Activated B cell treated with CpG ODN at 0.5 μM for 24 hours (primary cell): ENCODE results near the gene EPHA1. TPM values are rescaled to one million over a fixed set of nuclear protein-coding genes. Genes with fewer than 3 reads are reported as not detected.

Experiments used
- ATAC-seq: fragments of 200-7000 bp; cut with Tn5 transposase; one replicate; pipeline ENCODE4 v1.10.0; 2021; ENCODE audit warnings: low read depth, mild to moderate bottlenecking, moderate library complexity
- CTCF ChIA-PET: fragments of 350-600 bp; sonication (Branson Sonifier 250); formaldehyde crosslinking; loops from one replicate; lab custom pipeline; 2021; ENCODE audit warnings: antibody characterized with exemption; lab: Charles Lee
- POLR2A ChIA-PET: fragments of 350-600 bp; sonication (Branson Sonifier 250); formaldehyde crosslinking; loops from one replicate; lab custom pipeline; 2021; ENCODE audit warnings: antibody characterized with exemption; lab: Charles Lee
- DNase-seq: peaks from one replicate; pipeline ENCODE4 v3.0.0; 2022
- H3K27ac Mint-ChIP-seq: one replicate; pipeline ENCODE4 v1.8.0; 2020; ENCODE audit warnings: mixed read lengths
- H3K27me3 Mint-ChIP-seq: one replicate; pipeline ENCODE4 v1.8.0; 2021; ENCODE audit warnings: mixed read lengths
- H3K36me3 Mint-ChIP-seq: one replicate; pipeline ENCODE4 v1.8.0; 2021; ENCODE audit warnings: low read depth, mixed read lengths
- H3K4me1 Mint-ChIP-seq: one replicate; pipeline ENCODE4 v1.8.0; 2021; ENCODE audit warnings: mixed read lengths
- H3K4me3 Mint-ChIP-seq: one replicate; pipeline ENCODE4 v1.8.0; 2020; ENCODE audit warnings: mild to moderate bottlenecking, mixed read lengths
- H3K9me3 Mint-ChIP-seq: one replicate; pipeline ENCODE4 v1.8.0; 2020; ENCODE audit warnings: mixed read lengths
- CTCF ChIP-seq: fragments of 200-600 bp; IDR thresholded peaks from one replicate; pipeline ENCODE4 v1.8.0; 2022; ENCODE audit warnings: antibody characterized with exemption, mild to moderate bottlenecking
- intact Hi-C: fragments of 100-400 bp; cut with micrococcal nuclease; formaldehyde crosslinking; loops from one replicate; pipeline ENCODE4 v1.15.1; 2024
- total RNA-seq: library from RNA; stranded (reverse); gene quantifications from 2 replicates; pipeline ENCODE4 v1.2.3, GENCODE V29; 2022

The EPHA1 gene
- total RNA-seq, 1 donor from 2014 or later: not detected

GRCh38 chr7:143454091-143454680, 45.5 kb upstream of the EPHA1 start:
- H3K4me3 Mint-ChIP-seq: no peak overlapping the region
- peaks cover 6% of the 10 kb centered on the region for H3K27me3 Mint-ChIP-seq
- H3K36me3 Mint-ChIP-seq: no peaks in the 10 kb centered on the region
- TF ChIP-seq CTCF: no peak
- intact Hi-C loops: no loop called here
- ChIA-PET POLR2A (no interaction called here), CTCF (no interaction called here)
- H3K27ac Mint-ChIP-seq: no peak overlapping the region
- DNase-seq: no peak
- ATAC-seq: no peak
- H3K9me3 Mint-ChIP-seq: no peaks in the 10 kb centered on the region
- no peaks in the 10 kb centered on the region for H3K4me1 Mint-ChIP-seq

GRCh38 chr7:143452495-143452894, 43.8 kb upstream of the EPHA1 start:
- no peaks in the 10 kb centered on the region for H3K9me3 Mint-ChIP-seq
- intact Hi-C loops: no loop called here
- no peak for ATAC-seq
- no peak for DNase-seq
- no peaks in the 10 kb centered on the region for H3K36me3 Mint-ChIP-seq
- H3K4me1 Mint-ChIP-seq: no peaks in the 10 kb centered on the region
- no peak overlapping the region for H3K4me3 Mint-ChIP-seq
- POLR2A ChIA-PET: no interaction called here
- no peak overlapping the region for H3K27ac Mint-ChIP-seq
- TF ChIP-seq CTCF: no peak
- H3K27me3 Mint-ChIP-seq: peaks cover 7% of the 10 kb centered on the region
- CTCF ChIA-PET: no interaction called here

- ATAC-seq (no peak), DNase-seq (no peak)
- no peak for TF ChIP-seq CTCF
- POLR2A ChIA-PET: no interaction called here
- intact Hi-C loops: no loop called here
- Mint-ChIP-seq H3K9me3 (no peaks in the 10 kb centered on the region), H3K4me3 (no peak overlapping the region), H3K4me1 (no peaks in the 10 kb centered on the region), H3K36me3 (no peaks in the 10 kb centered on the region), H3K27ac (no peak overlapping the region), H3K27me3 (peaks cover 6% of the 10 kb centered on the region)
- CTCF ChIA-PET: no interaction called here
Measured at GRCh38 chr7:143451746-143452145, 43.1 kb upstream of the EPHA1 start.

GRCh38 chr7:143451122-143451521, 42.5 kb upstream of the EPHA1 start:
- no peak overlapping the region for H3K4me3 Mint-ChIP-seq
- H3K4me1 Mint-ChIP-seq: no peaks in the 10 kb centered on the region
- H3K27ac Mint-ChIP-seq: no peak overlapping the region
- H3K36me3 Mint-ChIP-seq: no peaks in the 10 kb centered on the region
- ChIA-PET CTCF (no interaction called here), POLR2A (no interaction called here)
- DNase-seq: no peak
- ATAC-seq: no peak
- TF ChIP-seq CTCF: no peak
- H3K27me3 Mint-ChIP-seq: peaks cover 6% of the 10 kb centered on the region
- no peaks in the 10 kb centered on the region for H3K9me3 Mint-ChIP-seq
- intact Hi-C loops: no loop called here

- H3K36me3 Mint-ChIP-seq: no peaks in the 10 kb centered on the region
- intact Hi-C loops: no loop called here
- H3K9me3 Mint-ChIP-seq: no peaks in the 10 kb centered on the region
- no peak overlapping the region for H3K4me3 Mint-ChIP-seq
- DNase-seq (no peak), ATAC-seq (no peak)
- ChIA-PET POLR2A (no interaction called here), CTCF (no interaction called here)
- H3K27me3 Mint-ChIP-seq: peaks cover 6% of the 10 kb centered on the region
- H3K27ac Mint-ChIP-seq: no peak overlapping the region
- no peak for TF ChIP-seq CTCF
- no peaks in the 10 kb centered on the region for H3K4me1 Mint-ChIP-seq
Measured at GRCh38 chr7:143449793-143450192, 41.1 kb upstream of the EPHA1 start.
